ENCODE data around the gene FMN1.

GRCh38 chr15:33188641-33189257 is 5.8 kb downstream of the FMN1 start:
- no peak for TF ChIP-seq CTCF (IDR thresholded peaks at IDR 0.05)
- TF ChIP-seq SIN3A (IDR thresholded peaks at IDR 0.05; ENCODE audit: borderline replicate concordance, insufficient read depth, low read depth, low read length) = no peak
- no peak for TF ChIP-seq REST (IDR thresholded peaks at IDR 0.05; ENCODE audit: insufficient read depth in 1 of 2, low read depth in 2 of 2, low read length in 1 of 2)
